Small intestine (tissue), 7 donors: ENCODE results near the gene CCDC167. TPM values are rescaled to one million over a fixed set of nuclear protein-coding genes. Genes with fewer than 3 reads are reported as not detected.

Source experiments
- DNase-seq, 2 donors: peaks; one replicate each; pipeline versions ENCODE4 v3.0.0 to v3.0.0-alpha.2; 2013
- FAIRE-seq: peaks from 2 replicates; lab custom pipeline; 2012; peaks lifted over from hg19 to GRCh38; lab: Jason Lieb, UNC
- H3K27ac ChIP-seq, 3 donors: one replicate each; pipeline ENCODE4 v1.5.1; 2013; ENCODE audit warnings: low read length in 2 of 3, mild to moderate bottlenecking in 2 of 3, control low read depth in 1 of 3, inconsistent platforms in 1 of 3, low read depth in 1 of 3, moderate library complexity in 1 of 3
- H3K27me3 ChIP-seq, 3 donors: one replicate each; pipeline ENCODE4 v1.6.1; 2013; ENCODE audit warnings: low read length in 3 of 3, inconsistent platforms in 1 of 3; ENCODE audit not compliant: control insufficient read depth in 3 of 3, insufficient read depth in 3 of 3
- H3K36me3 ChIP-seq, 3 donors: one replicate each; pipeline ENCODE4 v1.6.1; 2013; ENCODE audit warnings: low read length in 3 of 3, inconsistent platforms in 1 of 3, low read depth in 1 of 3, mild to moderate bottlenecking in 1 of 3, moderate library complexity in 1 of 3; ENCODE audit not compliant: control insufficient read depth in 3 of 3, insufficient read depth in 2 of 3
- H3K4me1 ChIP-seq, 3 donors: one replicate each; pipeline ENCODE4 v1.6.1; 2013; ENCODE audit warnings: low read length in 2 of 3, inconsistent platforms in 1 of 3, low read depth in 1 of 3, mild to moderate bottlenecking in 1 of 3, moderate library complexity in 1 of 3; ENCODE audit not compliant: control insufficient read depth in 3 of 3, insufficient read depth in 2 of 3
- H3K4me3 ChIP-seq, 3 donors: one replicate each; pipeline ENCODE4 v1.5.1; 2013; ENCODE audit warnings: low read length in 3 of 3, control low read depth in 1 of 3, inconsistent platforms in 1 of 3, low read depth in 1 of 3, mild to moderate bottlenecking in 1 of 3, moderate library complexity in 1 of 3
- H3K9me3 ChIP-seq, 2 donors: one replicate each; pipeline ENCODE4 v1.6.1; 2013; ENCODE audit warnings: low read depth in 1 of 2, low read length in 1 of 2; ENCODE audit not compliant: control insufficient read depth in 2 of 2, insufficient read depth in 1 of 2
- WGBS, 3 donors: extraction: QIAGEN DNeasy Blood & Tissue Kit; methylation state at CpG; one replicate each; pipeline ENCODE4 v1.1.7; 2013; 5-methylcytosine and 5-hydroxymethylcytosine counted together
- polyA plus RNA-seq, 4 donors: library from polyadenylated mRNA; stranded (reverse) in 3 of 4; unstranded in 1 of 4; fragments of 200-250 nt in 3 of 4; fragments of 120-200 nt in 1 of 4; gene quantifications; one replicate each; pipeline versions ENCODE4 v1.2.1 to v1.2.3, GENCODE V29; 2013
- donor health status: healthy with polysubstance abuse.
- donor health status: control.
- donor health status: control.
- donor health status: Bipolar disorder and iron deficiency.
- donor health status: healthy.

Gene CCDC167
- polyA plus RNA-seq, 4 donors: 14.2 to 54.3 (median 25.4) TPM

DNA sequence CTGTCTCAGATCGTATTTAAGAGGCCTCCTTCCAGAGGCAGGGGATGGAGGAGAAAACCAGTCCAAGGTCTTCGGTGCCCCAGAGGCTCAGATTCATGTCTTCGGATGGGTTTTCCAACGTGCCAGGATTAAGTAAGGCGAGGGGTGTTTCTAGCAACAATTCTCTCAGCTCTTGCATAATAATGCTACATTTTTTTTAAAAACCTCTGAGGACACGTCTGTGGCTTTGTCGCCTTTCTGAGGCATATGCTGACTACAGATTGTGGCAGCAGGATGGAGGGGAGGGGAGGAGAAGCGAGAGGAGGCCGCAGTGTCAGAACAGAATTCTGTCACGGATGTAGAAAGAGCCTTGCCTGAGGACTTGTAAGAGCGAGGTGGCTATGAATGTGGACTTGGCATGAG lies 17.7 kb upstream of the CCDC167 start:
- FAIRE-seq (no peak), DNase-seq (peak in 1 of 2 donors; percentile 54)
- 57 to 64% (median 59%) methylated on average over 11 of the region's 11 CpGs for WGBS, 3 donors
- peaks cover 0 to 13% (median 0%) of the 10 kb centered on the region in 3 donors for H3K27me3 ChIP-seq
- H3K4me1 ChIP-seq: peaks cover 0 to 19% (median 4%) of the 10 kb centered on the region in 3 donors
- H3K9me3 ChIP-seq: peaks cover 0 to 3% of the 10 kb centered on the region in 2 donors
- H3K36me3 ChIP-seq: no peaks in the 10 kb centered on the region
- peak overlapping the region in 2 of 3 donors; percentile 65 to 80 for H3K27ac ChIP-seq
- peak overlapping the region in 1 of 3 donors; percentile 49 for H3K4me3 ChIP-seq

DNA sequence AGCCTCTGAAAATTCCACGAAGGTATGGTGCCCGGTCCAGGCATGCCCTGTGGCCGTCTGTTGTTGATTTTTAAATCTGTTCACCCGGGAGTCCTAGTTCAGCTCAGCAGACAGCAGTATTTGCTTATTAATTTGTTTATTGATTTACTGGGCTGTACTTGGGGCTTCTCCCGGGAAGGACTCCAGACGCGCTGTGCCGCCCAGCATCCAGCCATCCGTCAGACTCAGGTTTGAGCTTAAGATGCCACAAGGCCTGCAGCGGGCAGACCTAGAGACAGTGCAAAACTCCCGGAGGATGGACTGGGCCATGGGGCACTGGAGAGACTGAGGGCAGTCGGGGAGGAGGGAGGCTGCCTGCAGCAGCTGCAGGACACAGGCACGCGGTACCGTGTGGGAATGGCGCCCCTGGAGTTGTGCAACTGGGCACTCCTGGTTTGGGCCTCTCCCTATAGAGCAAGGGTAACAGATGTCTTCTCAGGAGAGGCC lies 17.3 kb upstream of the CCDC167 start:
- peaks cover 0 to 18% (median 0%) of the 10 kb centered on the region in 3 donors for H3K27me3 ChIP-seq
- H3K27ac ChIP-seq: peak overlapping the region; percentile 22 to 80 (median 65)
- H3K4me3 ChIP-seq: peak overlapping the region in 1 of 3 donors; percentile 49
- peaks cover 0 to 3% of the 10 kb centered on the region in 2 donors for H3K9me3 ChIP-seq
- WGBS, 3 donors: 13 to 30% (median 13%) methylated on average over 15 to 16 of the region's 16 CpGs
- no peak for FAIRE-seq
- peaks cover 0 to 19% (median 4%) of the 10 kb centered on the region in 3 donors for H3K4me1 ChIP-seq
- DNase-seq: peak; percentile 31 to 34
- H3K36me3 ChIP-seq: no peaks in the 10 kb centered on the region

DNA sequence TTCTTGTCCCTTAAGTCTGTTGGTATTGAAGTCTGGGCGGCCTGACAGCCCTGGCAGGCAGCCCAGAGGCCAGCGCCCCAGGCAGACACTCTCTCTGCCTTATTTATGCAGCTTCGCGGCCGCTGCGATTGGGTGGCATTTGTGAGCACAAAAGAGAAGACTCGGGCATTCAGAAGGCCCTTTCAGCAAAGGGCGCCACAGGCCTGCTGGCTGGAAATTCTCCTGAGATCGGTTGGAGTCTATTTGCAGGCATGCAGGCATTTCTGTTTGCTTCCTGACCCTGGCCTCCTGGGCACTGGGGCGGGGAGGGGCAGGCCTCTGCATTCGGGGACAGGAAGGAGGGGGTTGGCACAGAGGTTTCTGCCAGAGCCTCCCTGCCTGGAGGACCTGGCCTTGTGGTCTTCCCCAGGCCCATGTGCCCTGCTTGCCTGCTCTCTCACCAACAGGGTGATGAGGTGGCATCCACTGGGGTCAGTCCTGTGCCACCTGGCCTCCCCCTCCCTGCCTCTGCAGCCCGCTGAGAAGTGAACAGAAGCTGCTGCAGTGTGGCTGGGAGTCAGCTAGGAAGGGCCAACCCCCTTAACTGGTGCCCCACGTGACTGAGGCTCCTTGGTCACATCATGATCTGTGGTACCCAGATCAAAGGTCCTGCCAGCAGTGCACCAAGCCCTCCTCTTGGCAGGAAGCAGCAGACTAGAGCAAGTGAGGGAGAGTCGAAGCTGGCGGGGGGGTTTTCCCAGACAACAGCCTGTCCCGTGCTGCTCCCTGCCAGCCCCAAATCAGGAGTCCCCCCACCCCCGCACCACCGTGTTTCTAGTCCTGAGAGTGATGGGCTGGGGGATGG lies 16.6 kb upstream of the CCDC167 start:
- H3K4me3 ChIP-seq: peak overlapping the region in 1 of 3 donors; percentile 49
- H3K27me3 ChIP-seq: peaks cover 0 to 22% (median 0%) of the 10 kb centered on the region in 3 donors

DNA sequence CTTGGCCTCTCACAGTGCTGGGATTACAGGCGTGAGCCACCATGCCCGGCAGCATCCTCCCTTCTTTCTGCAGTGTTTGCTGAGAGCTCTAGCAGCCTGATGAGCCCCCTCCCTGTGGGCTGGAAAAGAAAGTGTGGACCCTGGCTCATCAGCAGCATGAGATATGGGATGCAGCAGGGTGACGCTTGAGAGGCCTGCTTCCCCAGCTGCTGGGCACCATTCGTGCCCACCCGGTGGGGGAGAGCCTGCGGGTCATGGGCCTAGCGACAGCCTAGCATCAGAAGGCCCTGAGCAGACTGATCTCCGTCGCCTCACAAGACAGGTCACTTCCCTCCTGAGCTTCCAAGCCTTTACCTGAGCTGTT lies 16.0 kb upstream of the CCDC167 start:
- no peaks in the 10 kb centered on the region for H3K36me3 ChIP-seq
- peaks cover 0 to 3% of the 10 kb centered on the region in 2 donors for H3K9me3 ChIP-seq
- H3K4me1 ChIP-seq: peaks cover 0 to 19% (median 4%) of the 10 kb centered on the region in 3 donors
- DNase-seq (no peak), FAIRE-seq (no peak)
- H3K27me3 ChIP-seq: peaks cover 0 to 22% (median 0%) of the 10 kb centered on the region in 3 donors
- H3K27ac ChIP-seq: peak overlapping the region in 2 of 3 donors; percentile 65 to 80
- 38 to 67% (median 39%) methylated on average over 9 of the region's 9 CpGs for whole genome bisulfite sequencing, 3 donors
- H3K4me3 ChIP-seq: no peak overlapping the region

More for the DNA sequence above, 16.6 kb upstream of the CCDC167 start:
- WGBS, 3 donors: 10 to 21% (median 11%) methylated on average over 18 of the region's 18 CpGs
- no peaks in the 10 kb centered on the region for H3K36me3 ChIP-seq
- peaks cover 0 to 19% (median 4%) of the 10 kb centered on the region in 3 donors for H3K4me1 ChIP-seq
- FAIRE-seq (no peak), DNase-seq (peak; percentile 85 to 94)
- peaks cover 0 to 3% of the 10 kb centered on the region in 2 donors for H3K9me3 ChIP-seq
- H3K27ac ChIP-seq: peak overlapping the region; percentile 22 to 80 (median 65)

DNA sequence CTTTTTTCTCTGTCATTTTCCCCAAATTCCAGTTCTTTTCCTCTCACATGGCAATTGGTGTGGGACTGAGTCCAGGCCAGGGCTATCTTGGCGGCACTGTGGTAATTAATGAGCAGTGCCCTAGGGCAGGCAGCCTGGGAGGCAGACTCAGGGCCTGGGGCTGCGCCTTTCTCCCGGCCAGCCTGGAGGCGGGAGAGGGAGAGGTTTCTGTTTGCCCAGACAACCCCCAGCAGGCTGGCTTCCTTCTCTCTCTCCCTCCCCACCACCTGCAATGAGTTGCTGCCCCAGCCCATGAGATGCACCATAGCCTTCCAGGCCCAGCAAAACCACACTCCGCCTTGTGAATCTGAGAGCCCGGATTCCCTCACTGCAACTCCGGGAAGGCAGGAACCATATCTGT lies 15.1 kb upstream of the CCDC167 start:
- H3K9me3 ChIP-seq: peaks cover 0 to 3% of the 10 kb centered on the region in 2 donors
- 69 to 80% (median 76%) methylated on average over 7 of the region's 7 CpGs for WGBS, 3 donors
- no peak overlapping the region for H3K27ac ChIP-seq
- DNase-seq (no peak), FAIRE-seq (no peak)
- H3K4me3 ChIP-seq: no peak overlapping the region
- H3K36me3 ChIP-seq: no peaks in the 10 kb centered on the region
- peaks cover 0 to 19% (median 4%) of the 10 kb centered on the region in 3 donors for H3K4me1 ChIP-seq
- peaks cover 0 to 22% (median 0%) of the 10 kb centered on the region in 3 donors for H3K27me3 ChIP-seq

DNA sequence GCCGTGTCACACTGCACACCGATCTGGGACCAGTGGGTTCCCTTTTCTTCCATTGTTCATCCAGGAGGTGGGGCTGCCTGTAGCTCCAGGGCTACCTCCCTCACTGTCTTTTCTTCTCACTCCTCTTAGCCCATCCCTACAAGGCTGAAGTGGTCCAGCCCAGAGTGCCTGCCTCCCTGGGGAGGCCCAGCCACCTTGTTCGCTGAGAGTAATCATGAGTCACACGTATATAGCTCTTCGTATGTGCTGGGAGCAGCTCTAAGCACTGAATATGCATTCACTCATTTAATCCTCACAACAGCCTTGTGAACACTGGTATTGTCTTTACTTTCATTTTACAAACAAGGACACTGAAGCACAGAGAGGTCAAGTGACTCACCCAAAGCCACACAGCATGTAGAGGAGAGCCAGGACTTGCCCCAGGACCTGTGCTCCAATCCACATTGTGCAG lies 14.7 kb upstream of the CCDC167 start:
- H3K4me1 ChIP-seq: peaks cover 0 to 19% (median 4%) of the 10 kb centered on the region in 3 donors
- 53 to 70% (median 61%) methylated on average over 5 of the region's 5 CpGs for WGBS, 3 donors
- no peak for DNase-seq
- no peak overlapping the region for H3K27ac ChIP-seq
- no peak overlapping the region for H3K4me3 ChIP-seq
- H3K27me3 ChIP-seq: peaks cover 0 to 22% (median 0%) of the 10 kb centered on the region in 3 donors
- FAIRE-seq: no peak
- peaks cover 0 to 3% of the 10 kb centered on the region in 2 donors for H3K9me3 ChIP-seq
- H3K36me3 ChIP-seq: no peaks in the 10 kb centered on the region

DNA sequence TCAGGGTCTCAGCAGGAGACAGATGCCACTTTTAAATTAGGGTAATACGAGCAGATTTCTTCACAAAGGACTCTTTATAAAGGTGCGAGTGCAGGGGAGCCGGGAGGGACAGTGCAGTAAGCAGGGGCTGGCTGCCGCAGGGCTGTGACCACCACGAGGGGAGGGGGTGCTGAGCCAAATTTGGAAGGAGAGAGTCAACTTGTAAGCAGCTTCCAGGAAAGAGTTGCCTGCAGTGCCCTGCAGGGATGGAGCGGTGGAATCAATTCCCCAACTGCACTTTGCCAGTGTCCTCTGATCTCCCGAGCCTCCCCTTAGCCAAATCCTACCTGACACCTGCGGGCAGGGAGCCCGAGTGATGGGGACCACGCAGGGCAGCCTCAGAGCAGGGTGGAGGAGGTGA lies 13.9 kb upstream of the CCDC167 start:
- Histone ChIP-seq H3K4me1 (peaks cover 0 to 19% (median 4%) of the 10 kb centered on the region in 3 donors), H3K27me3 (peaks cover 0 to 22% (median 0%) of the 10 kb centered on the region in 3 donors), H3K9me3 (no peaks in the 10 kb centered on the region), H3K27ac (no peak overlapping the region), H3K4me3 (no peak overlapping the region), H3K36me3 (no peaks in the 10 kb centered on the region)
- 60 to 77% (median 77%) methylated on average over 10 of the region's 10 CpGs for WGBS, 3 donors
- no peak for FAIRE-seq
- no peak for DNase-seq

DNA sequence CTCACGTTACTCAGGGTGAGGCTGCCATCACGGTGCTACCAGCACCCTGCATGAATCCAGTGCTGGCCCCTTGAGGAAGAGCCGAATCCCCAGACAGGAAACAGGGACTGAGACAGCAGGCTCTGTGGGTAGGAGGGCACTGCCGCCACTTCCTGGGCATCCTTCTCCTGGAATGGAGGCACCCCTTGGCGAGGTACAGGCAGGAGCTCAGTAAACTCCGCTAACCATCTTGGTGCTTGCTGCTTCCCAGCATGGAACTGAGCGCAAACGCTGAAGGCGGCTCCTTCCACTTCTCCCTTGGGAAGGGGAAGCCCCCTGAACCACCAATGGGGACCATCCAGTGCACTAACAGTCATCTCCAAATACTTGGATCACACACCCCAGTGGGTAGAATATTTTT lies 13.5 kb upstream of the CCDC167 start:
- Histone ChIP-seq H3K36me3 (no peaks in the 10 kb centered on the region), H3K4me1 (peaks cover 0 to 19% (median 4%) of the 10 kb centered on the region in 3 donors), H3K9me3 (no peaks in the 10 kb centered on the region), H3K4me3 (no peak overlapping the region), H3K27ac (no peak overlapping the region), H3K27me3 (peaks cover 0 to 22% (median 0%) of the 10 kb centered on the region in 3 donors)
- FAIRE-seq (no peak), DNase-seq (no peak)
- WGBS, 3 donors: 56 to 71% (median 70%) methylated on average over 9 of the region's 9 CpGs
